GM12801 (cell line): Measurements from ENCODE around the gene STK39.

Experiments used
- TF ChIP-seq, protein P1 (sequence below): IDR thresholded peaks from one replicate; pipeline ENCODE4 v1.5.1; 2011; ENCODE audit warnings: control low read depth; ENCODE audit not compliant: insufficient read length; ENCODE audit errors: extremely low read depth

The STK39 gene

DNA sequence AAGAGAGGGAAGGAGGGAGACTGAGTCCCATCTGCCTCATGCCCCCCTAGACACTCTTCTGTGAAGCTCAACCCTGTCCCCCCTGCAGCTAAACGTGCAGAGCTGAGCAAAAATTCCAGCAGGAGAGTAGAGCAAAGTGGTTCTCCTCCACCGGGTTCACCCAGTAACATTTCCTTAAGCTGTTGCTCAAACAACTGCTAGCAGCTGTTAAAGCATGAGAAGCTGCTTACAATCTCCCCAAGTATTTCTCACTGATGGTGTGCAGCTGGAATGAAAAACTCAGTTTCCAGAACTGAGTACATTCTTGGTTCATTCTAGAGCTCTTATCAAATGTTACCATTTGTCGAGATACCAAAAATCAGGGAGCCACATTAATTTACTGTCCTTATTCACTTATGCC, 92.3 kb downstream of the STK39 start:
- TF ChIP-seq, protein P1, sequence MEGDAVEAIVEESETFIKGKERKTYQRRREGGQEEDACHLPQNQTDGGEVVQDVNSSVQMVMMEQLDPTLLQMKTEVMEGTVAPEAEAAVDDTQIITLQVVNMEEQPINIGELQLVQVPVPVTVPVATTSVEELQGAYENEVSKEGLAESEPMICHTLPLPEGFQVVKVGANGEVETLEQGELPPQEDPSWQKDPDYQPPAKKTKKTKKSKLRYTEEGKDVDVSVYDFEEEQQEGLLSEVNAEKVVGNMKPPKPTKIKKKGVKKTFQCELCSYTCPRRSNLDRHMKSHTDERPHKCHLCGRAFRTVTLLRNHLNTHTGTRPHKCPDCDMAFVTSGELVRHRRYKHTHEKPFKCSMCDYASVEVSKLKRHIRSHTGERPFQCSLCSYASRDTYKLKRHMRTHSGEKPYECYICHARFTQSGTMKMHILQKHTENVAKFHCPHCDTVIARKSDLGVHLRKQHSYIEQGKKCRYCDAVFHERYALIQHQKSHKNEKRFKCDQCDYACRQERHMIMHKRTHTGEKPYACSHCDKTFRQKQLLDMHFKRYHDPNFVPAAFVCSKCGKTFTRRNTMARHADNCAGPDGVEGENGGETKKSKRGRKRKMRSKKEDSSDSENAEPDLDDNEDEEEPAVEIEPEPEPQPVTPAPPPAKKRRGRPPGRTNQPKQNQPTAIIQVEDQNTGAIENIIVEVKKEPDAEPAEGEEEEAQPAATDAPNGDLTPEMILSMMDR = no peak

DNA sequence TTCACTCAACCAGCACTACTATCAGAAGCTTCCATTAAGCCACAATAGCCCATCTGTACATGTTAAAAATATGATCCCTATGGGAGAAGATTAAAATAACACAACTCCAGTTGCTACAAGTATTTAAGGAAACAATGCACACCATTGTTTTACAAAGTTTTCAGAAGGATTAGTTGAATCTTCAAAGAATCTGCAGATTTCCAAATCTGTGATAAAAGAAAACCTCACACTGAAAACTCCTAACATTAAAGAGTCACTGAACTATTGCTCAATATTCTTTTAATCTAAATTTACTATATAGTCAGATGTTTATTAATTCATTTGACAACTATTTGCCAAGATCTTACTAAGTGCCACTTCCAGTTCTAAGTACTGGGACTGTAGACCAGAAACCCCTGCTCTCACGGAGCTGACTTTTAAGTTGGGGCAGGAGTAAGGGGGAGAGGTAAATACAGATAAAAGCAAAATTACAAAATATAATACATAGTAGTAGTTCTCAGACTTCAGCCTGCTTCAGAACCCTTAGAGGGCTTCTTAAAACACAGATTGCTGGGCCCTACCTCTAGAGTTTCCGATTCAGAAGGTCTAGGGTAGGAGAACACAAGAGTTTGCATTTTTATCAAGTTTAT, 94.4 kb downstream of the STK39 start:
- TF ChIP-seq, protein P1 = no peak

DNA sequence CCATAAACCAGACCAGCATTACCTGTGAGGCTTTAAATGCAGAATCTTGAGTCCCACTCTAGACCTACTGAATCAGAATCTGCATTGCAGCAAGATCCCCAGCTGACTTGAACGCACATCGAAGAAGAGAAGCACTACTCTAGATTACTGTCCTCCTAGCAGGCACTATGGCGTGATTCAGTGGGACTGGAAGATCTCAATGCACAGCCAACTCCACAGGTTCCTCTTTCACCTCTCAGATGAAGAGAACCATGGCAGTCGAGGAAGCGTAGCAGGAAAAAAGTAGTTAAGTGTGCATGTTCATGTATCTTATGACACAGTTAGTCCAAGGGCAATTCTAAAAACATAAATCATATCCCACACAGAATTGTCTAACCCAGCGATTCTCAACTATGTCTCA, 97.4 kb downstream of the STK39 start:
- TF ChIP-seq, protein P1 = no peak

DNA sequence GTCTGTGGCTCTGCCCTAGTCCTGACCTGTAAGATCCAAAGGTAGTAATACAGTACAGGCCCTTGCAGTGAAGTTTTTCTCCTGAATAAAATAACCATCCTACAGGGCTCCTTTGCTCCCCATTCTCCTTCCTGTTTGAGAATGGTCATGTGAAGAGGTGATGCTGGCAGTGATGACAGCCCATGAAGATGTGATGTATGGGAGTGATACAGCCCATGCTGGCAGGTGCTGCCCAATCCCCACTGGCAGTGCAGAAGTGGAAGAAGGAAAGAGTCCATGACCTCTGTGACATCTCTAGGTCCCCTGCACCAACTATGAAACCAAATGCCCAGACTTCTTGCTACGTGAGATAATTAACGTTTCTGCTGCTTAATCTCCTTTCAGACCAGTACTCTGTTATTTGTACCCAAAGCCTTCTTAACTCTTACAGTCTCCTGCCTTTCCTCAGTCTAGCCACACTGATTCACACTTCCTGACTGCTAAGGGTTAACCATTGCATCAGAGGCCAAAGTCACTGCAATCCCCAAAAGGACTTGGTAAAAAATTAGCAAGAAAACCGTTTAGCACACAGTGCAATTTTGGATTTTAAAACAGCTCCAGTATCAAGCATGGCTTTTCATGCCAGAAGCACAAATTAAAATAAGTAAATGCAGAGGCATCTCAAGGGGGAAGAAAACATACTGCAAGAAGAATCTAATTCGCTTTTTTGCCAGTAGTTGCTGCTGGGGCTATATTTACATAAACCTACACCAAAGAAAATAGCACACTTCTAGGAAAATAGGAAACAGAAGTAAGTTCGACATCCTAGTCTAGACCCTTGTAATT, 98.0 kb downstream of the STK39 start:
- TF ChIP-seq, protein P1 = no peak

DNA sequence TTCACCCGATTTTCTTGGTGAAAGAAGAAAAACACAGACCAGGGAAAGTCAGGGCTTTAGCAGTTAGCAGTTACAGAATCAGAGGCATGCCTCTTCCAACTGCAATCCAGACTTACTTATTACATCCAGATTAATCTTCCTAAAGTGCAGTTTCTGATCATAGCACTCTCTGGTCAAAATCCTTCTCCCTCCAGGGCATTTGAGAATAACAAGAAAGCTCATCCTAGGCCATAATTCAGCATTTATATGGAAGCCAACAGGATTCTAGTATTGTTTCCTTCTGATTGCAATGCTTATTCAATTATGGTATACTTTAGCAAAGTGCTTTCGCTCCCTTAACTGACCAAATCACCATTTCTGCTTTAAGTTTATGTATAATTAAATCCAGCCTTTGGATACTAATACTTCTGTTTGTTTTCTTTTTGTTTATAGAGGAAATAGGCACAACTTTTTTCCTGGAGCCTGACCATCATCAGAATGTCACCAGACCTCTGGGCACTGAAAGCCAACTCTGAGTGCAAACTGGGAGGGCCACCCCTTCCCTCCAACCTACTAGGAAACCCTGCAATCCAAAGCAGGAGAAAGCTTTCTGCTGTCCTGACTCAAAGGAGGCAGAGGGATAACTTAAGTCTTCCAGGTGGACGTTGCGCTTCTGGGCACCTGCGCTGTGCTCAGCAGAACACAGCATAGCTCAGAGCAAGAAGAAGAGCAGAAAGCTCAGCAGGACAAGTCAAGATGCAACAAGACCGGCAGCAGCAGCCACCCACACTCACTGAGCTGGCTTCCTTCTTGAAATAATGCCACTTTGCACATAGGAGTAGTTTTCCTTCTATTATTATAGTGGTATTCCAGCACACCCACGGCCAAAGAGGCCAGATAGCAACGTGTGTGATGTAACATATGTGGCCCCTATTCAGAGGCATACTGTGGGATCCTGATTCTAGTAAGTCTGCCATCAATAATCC, 99.3 kb downstream of the STK39 start:
- TF ChIP-seq, protein P1 = no peak

DNA sequence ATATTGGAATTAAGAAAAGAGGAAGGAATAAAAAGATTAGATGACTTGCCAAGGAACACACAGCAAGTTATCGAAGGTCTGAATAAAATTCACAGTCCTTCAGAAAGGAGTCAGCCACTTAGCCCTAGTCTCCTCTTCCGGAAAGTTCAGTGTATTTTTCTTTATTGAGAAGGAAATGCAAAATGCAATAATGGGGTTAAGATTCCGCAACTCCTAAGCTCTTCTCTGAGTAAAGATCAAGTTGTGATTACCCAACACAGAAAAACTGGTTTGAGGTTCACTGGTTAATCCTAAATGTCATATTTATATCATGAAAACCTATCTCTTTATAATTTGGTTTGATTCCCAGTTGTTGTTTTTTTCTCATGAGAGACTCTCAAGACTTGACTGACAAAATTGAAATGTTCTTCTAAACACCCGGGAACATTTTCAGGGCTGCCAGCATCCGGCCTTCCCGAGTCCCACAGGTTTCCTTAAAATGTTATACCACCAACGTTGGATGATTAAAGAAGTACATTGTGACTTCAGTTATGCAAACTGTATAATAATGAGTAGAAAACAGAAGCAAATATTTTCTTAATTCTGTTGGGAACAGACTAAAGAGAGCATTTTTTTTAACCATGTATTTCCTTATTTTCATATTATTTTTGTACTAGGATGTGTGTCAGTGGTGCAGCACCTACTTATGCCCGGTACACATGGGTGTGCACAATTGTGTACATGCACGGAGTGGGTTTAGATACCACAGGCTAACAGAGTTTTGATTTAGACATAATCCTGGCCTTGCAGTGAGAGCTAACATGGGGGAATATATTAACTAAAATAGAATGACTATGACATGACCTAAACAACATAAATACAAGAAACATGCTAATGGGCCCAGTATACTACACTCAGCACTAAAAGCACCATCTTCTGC, 100.2 kb downstream of the STK39 start:
- TF ChIP-seq, protein P1 = no peak
